ENCODE measurements around the gene FCN1.

FCN1 gene

DNA sequence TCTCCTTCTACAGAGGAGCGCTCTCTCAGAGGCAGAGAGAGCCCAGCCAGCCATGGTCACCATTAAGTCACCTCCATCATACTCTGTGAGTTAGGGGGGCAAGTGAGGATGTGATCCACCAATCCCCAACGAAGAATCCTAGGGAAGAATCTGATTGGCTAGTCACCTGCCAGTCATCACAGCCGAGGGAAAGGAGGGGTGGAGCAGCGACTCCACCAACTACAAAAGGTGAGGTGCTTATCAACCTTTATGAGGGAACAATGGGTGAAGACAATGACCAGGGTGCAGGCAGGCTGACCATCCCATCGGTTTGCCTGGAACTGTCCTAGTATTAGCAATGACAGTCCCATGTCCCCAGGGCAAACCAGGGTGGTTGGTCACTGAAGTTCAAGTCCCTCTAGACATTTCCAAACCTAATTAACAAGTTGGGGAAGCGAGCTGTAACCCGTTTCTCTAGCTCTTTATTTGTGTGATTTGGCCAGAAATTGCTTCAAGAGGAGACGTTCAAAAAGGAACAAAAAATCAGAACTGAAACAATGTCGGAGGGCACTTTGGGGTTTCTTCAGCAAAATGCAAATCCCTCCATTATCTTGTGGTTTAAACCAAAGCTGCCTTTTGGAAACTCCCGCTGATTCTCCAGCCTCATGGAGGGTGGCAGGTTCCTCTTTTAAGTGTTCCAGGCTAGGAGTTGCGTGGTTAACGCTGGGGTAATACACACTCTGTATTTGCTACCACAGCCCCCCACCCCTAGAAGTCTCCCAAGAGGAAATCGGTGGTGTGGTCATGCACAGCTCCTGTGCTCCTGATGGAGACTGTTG is 18.8 kb upstream of the FCN1 start:
- no peak for DNase-seq

- no peak for DNase-seq
These were observed 18.1 kb upstream of the FCN1 start for GRCh38 chr9:134935701-134936345.

GRCh38 chr9:134935056-134935640 is 17.4 kb upstream of the FCN1 start:
- no peak for DNase-seq

DNA sequence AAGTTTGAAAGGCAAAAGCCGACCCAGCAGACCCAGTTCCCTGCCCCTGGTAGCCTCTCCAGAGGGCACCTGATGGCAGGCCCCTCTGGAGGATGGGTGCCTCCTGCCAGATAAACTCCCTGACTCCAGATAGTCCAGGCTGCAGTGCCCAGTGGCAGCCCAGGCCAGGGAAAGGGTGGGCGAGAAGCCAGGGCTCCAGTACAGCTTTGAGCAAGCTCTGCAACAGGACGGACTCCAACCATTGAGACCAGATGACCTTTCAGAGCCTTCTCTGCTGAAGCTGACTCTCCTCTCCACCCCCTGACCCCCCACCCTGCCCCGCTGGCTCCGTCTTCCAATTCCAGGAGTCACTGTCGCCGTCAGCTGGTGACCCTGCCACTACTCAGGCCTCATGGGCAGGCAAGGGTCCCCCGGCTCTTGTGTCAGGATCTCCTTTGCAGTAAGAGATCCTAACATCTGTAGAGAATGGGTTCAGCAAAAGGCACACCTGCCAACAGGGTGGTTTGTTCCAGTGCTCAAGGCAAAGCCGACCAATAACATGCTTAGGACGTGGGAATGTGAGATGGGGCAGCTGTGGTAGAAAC is 15.5 kb upstream of the FCN1 start:
- no peak for DNase-seq

GRCh38 chr9:134932606-134933005 is 14.9 kb upstream of the FCN1 start:
- no peak for DNase-seq

GRCh38 chr9:134932171-134932570 is 14.5 kb upstream of the FCN1 start:
- no peak for DNase-seq

DNA sequence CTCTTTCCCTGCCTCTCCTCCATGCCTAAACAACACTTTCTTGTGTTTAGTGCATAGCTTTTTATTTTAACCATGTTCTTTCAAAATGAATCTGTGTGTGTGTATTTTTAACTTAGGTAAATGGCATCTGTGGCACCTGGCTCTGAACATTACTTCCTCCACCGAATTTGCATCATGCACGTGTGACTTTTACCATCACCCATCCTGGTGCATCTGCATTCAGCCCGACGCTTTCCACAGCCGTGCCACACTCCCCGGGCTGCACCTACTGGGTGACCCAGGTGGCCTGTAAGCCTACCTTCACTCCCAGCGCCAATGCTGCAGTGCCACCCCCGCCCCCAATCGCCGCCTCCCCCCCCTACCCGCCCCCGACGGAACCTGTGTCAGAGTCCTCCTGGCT is 12.7 kb upstream of the FCN1 start:
- no peak for DNase-seq

DNA sequence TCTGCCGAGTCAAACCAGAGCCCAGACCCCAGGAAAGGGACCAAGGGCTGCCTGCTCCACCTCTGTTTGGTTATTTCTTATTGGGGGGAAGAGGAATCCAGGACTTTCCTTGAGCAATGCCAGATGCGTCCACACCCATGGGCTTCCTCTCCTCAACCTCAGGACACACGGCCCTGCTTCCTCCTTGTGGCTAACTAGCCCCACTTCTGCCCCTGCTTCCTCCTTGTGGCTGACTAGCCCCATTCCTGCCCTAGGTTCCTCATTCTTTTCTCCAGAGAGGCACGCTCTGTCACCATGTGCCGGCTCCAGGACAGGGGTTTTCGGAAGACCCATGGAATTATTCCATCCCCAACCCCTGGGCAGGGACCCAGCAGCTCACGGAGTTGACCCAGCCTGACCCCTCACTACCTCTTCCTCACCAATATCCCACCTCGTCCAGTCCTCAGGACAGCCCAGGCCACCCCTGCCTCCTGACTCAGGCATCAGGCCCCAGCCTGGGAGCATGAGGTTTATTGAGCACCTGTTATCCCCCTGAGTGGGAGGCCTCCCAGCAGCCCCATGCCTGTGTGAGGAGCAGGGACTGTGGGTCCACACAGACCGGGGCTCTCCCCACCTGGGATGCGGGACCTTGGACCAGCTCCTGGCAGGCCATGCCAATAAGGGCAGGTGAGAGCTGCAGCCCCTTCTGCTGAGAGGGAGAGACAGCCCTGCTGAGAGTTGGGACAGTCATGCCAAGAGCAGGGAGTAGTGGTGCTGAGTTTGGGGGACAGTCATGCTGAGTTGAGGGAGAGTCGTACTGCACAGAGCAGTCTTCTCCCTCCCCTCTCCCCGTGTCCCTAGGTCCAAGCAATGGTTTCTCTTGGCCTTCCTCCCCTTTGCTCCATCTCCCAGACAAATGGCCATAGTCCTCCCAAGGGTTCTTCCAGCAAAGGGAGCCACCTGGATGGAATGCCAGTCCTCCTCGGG is 11.8 kb upstream of the FCN1 start:
- no peak for DNase-seq

DNA sequence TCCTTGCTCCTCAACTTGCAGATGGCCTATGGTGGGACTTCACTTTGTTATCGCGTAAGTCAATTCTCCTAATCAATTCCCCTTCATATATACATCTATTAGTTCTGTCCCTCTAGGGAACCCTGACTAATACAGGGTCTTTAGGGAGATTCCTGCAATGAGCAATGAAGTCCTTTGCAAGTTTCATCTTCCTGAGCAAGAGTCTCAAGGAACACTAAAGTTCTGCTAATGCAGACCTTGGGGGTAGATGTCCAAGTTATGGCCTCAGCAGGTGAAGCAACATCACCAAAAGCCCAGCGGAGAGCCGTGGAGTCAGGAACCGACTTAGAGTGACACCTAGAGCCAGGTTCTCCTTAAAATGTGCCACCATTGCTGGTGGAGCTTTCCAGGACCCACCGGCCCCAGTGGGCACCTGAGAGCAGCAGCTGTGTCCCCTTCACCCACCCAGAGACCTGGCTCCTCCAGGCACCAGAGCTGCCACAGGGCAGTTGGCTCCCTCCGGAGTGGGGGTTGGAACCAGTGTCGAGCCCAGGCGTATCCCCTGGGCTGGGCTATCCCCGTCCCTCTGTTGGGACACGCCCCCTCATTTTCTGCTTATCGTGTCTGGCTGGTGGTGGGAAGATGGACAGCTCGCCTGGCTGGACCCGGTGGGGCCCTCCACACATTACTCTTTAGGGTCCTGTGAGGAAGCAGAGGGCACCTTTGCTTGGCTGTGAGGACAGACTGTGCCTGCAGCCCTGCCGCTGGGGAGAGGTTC is 10.9 kb upstream of the FCN1 start:
- no peak for DNase-seq

DNA sequence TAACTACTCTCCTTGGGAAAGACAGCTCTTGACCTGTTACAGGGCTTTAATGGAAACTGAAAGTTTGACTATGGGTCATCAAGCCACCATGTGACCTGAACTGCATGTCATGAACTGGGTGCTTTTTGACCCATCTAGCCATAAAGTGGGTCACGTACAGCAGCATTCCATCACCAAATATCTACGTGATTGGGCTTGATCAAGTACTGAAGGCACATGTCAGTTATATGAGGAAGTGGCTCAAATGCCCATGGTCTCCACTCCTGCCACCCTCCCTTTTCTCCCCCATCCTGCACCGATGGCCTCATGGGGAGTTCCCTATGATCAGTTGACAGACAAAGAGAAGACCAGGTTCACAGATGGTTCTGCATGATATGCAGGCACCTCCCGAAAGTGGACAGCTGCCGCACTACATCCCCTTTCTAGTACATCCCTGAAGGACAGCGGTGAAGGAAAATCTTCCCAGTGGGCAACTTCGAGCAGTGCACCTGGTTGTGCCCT is 7.3 kb upstream of the FCN1 start:
- no peak for DNase-seq

- DNase-seq = no peak
These were observed 5.8 kb upstream of the FCN1 start for GRCh38 chr9:134923466-134923865.

GRCh38 chr9:134922932-134923240 is 5.2 kb upstream of the FCN1 start:
- DNase-seq = no peak

DNA sequence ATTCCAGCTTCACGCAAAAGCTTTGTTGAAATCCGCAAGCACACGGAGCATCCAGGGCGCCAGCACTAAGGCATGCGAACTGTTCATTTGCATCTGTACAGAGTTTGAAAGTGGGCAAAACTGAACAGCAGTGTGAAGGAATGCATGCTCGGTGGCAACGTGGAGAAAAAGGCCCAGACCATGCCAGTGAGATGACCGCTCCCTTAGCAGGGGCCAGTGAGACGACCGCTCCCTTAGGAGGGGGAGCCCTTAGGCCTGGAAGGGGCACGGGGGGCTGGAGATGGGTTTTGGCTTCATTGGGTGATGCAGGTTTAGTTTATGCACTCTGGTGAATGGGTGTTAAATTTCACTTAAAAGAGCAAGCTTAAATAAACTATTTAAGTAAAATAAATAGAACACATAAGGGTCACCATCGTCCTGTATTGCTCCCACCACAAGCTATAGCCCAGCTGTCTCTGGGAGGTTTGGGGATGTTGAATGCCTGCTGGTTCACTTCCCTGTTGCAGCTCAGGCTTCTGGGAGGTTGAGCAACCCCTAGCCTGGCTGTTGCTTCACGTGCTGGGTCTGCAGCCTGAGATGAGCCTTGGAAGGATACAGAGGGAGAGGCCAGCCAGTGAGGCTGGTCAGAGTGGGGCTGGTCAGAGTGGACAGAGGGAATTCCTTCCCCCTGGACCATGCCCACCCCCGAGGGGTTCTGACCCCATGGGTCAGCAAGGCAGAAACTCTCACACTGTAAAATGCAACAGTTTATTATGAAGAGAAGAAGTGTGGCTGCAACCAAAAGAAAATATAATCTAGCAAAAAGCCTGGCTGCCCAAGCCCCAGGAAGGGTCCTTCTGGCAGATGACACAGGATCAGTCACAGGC is 4.6 kb upstream of the FCN1 start:
- DNase-seq = no peak

DNA sequence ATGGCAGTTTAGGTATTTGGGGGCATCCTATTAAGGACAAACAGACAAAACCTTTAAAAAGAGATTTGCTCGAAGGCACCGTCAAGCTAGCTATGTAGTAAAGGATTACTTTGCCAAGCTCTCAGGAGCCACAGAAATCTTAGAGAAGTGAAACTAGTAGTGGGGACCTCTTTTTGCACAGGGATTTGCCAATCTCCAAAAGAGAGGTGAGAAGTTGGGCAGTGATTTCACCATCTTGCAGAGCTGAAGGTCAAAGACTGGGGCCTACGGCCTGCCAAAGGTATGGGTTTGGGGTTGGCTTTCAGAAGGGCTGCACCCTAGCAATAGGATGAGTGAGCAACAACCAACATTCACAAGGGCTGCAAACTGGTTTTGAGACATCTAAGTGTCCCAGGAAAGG is 1.6 kb upstream of the FCN1 start:
- no peak for DNase-seq

- DNase-seq = no peak
These were observed 934 bp upstream of the FCN1 start for GRCh38 chr9:134918646-134919045.

- no peak for DNase-seq
These were observed 1.5 kb downstream of the FCN1 start for GRCh38 chr9:134916161-134916665.

- no peak for DNase-seq
These were observed 2.4 kb downstream of the FCN1 start for GRCh38 chr9:134915046-134915985.

DNA sequence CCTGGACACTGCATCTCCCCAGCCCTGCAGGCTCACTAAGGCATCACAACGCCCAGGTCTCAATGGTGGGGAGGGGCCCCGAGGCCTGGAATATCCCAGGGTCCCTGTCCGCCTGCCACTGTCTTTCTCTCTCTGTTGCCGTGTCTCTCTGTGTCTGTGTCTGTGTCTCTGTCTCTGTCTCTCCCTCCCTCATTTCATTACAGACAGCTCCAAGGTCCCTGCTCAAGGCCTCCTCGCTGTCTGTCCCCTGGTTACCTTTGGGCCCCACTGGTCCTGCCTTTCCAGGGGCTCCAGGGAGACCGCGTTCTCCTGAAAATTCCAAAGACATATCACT is 3.2 kb downstream of the FCN1 start:
- DNase-seq = no peak

GRCh38 chr9:134913713-134914500 is 3.8 kb downstream of the FCN1 start:
- DNase-seq = no peak
